ENCODE measurements around the gene PRADC1.

DNA sequence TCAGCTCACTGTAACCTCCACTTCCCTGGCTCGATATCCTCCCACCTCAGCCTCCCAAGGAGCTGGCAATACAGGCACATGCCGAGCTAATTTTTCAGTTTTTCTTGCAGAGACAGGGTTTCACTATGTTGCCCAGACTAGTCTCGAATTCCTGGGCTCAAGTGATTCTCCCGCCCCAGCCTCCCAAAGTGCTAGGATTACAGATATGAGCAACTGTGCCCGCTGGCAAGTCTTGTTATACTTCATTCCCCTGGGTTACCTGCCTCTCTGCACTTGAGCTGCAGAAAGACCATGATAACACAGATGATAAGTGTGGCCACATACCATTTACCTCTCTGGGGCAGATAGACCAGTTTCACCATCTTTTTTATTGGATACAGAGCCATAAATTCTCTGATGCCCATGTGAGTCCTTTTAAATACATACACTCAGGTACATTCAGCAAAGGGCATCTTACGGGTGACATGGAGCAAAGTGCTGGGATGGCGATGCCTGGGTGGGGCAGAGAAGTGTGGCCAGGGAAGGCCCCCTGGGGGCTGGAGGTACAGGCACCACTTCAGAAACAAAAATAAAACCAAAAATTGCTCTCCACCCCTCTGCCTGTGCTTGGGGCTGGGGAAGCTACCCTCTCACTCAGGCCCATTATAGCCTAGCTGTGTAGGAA, 21.4 kb upstream of the PRADC1 start:
- TF ChIP-seq ZC3H4 (CRISPR knock-in tag; IDR thresholded peaks at IDR 0.05; ENCODE audit: borderline replicate concordance) (no peak), ZNF644 (tag; IDR thresholded peaks at IDR 0.05; ENCODE audit: low read depth) (no peak), PRMT5 (CRISPR knock-in tag; IDR thresholded peaks at IDR 0.05) (no peak), TAF1 (IDR thresholded peaks at IDR 0.05; ENCODE audit: control insufficient read depth, extremely low read depth, insufficient read depth, low read length, severe bottlenecking) (no peak), ZNF212 (CRISPR knock-in tag; IDR thresholded peaks at IDR 0.05) (no peak), HNRNPUL1 (IDR thresholded peaks at IDR 0.05; ENCODE audit: low read length) (no peak), ZNF253 (CRISPR knock-in tag; conservative IDR thresholded peaks at IDR 0.05) (no peak), IFI16 (CRISPR knock-in tag; IDR thresholded peaks at IDR 0.05) (no peak), KLF16 (IDR thresholded peaks at IDR 0.05) (no peak)
- TF ChIP-seq, protein P1, sequence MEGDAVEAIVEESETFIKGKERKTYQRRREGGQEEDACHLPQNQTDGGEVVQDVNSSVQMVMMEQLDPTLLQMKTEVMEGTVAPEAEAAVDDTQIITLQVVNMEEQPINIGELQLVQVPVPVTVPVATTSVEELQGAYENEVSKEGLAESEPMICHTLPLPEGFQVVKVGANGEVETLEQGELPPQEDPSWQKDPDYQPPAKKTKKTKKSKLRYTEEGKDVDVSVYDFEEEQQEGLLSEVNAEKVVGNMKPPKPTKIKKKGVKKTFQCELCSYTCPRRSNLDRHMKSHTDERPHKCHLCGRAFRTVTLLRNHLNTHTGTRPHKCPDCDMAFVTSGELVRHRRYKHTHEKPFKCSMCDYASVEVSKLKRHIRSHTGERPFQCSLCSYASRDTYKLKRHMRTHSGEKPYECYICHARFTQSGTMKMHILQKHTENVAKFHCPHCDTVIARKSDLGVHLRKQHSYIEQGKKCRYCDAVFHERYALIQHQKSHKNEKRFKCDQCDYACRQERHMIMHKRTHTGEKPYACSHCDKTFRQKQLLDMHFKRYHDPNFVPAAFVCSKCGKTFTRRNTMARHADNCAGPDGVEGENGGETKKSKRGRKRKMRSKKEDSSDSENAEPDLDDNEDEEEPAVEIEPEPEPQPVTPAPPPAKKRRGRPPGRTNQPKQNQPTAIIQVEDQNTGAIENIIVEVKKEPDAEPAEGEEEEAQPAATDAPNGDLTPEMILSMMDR (IDR thresholded peaks at IDR 0.05 in 2 of 3, conservative IDR thresholded peaks at IDR 0.05 in 1 of 3; ENCODE audit: insufficient read depth in 2 of 3, low read depth in 1 of 3, low read length in 3 of 3): no peak
- TF ChIP-seq, protein P2, sequence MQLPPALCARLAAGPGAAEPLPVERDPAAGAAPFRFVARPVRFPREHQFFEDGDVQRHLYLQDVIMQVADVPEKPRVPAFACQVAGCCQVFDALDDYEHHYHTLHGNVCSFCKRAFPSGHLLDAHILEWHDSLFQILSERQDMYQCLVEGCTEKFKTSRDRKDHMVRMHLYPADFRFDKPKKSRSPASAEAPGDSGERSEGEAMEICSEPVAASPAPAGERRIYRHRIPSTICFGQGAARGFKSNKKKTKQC (CRISPR knock-in tag; IDR thresholded peaks at IDR 0.05): no peak

All from K562 (cell line).